GM12873 (cell line): ENCODE data around the gene MYCBPAP.

Experiments
- CTCF ChIP-seq: IDR thresholded peaks from 2 replicates; pipeline ENCODE4 v1.5.1; 2012; ENCODE audit warnings: low read depth, mild to moderate bottlenecking, moderate library complexity, low read length, control low read depth; ENCODE audit not compliant: insufficient read depth; ENCODE audit errors: missing control alignments

Gene MYCBPAP

DNA sequence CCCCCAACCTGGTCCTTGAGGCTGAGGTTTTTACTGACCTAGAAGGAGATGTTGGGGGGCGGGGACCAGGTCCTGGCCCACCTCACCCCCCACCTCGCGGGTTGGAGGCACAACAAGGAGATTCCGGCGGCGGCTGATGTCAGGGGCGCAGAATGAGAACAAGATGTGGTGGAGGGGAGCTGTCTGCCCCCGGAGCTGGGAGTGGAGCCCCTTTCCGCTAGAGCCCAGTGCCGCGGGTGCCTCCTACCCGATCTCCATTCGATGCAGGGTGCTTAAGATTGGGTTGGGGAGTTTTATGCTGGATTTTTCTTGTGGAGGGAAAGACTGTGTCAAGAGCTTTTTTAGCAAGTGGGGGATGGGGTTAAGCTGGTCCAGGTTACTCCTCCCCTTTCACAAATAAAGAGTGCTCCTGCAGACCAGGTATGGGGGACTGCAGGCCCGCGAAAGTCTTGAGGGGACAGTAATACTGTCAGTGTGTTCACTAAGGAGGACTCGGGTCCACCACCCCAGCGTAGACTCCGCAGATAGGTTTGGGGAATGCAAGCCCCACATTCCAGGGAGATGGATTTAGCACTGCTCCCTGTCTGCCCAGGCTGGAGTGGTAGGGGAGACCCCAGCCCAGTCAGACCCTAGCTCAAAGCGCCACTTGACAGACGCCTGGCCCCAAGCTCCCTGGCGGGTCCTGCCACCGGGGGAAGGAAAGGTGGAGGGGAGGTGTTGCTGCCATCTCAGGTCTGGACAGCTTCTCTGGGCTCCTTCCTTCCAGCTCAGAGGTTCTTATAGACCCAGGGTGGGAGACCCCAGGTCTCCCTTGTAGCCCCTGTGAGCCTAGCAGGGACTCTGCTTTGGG lies 54.2 kb downstream of the MYCBPAP start:
- no peak for TF ChIP-seq CTCF

DNA sequence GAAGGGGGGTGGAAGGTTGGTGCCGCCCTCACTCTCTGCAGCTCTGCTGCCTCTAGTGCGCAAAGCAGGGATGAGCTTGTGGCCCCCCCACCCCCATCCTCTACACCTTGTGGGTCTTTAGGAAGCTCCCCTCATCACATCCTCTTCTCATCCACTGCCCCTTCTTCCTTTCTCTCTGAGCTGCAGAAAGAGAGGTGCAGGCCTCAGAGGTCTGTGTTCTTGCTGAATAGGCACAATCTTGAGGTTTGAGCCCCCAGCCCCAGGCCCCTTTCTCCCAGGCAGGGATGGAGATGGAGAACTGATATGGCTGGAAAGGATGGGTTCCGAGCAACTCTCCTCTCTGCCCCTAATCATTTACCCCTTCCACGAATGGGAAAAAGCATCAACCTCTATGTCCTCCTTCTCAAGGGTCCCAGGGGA lies 54.9 kb downstream of the MYCBPAP start:
- no peak for TF ChIP-seq CTCF

DNA sequence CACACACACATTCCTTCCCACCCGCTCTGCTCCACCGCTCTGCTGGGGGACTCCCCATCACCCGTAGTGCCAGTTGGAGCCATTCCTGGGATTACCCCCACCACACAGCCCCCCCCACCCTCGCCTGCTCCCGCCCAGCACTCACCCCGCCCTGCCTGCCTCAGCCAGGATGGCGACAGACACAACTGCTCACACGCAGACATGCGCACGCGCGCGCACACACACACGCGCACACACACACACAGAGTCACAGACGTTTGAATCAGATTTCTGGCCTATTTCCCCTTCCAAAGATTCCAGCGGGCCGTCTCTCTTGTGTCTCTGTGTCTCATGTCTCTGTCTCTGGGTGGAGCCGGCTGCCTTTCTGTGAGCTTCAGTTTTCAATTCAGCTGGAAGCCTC lies 56.7 kb downstream of the MYCBPAP start:
- no peak for TF ChIP-seq CTCF

DNA sequence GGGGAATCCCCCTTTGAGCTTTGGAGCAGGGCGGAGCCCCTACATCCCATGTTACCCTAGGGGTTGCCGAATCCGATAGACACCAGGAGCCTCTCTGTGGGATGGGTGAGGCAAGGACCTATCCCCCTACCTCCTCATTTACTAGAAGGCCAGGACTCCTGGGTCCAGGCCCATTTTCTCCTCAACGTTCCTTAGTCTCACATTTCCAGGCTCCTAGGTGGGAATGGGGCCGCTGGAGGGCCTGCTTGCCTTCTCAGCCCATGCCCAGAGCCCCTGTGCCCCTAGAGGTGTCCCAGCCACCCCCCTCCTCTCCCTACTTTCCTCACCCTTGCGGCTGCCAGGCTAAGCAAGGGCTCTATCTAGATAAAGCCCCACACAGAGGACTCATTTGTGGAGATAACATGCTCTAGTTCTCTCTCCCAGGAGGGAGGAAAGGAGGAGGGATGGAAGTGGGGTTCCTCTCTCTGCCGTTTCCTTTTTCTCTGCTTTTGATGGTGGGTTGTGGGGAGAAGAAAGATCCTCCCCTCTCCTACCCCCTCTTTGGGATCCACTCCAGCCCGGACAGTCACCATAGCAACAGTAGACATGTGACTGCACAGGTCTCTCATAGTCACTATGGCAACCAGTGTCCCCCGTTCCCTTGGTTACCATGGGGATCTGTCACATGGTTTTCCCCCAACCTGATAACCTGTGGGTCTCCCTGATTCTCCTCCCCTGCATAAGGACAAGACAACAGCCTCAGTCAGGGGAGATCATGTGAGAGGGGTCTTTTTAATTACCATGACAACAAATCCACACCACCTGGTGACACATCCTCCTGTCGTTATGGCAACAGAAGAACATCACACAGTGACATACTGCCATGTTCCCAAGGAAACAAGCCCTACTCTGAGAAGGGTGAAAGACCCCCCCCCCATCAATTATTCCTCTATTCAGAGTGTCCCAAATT lies 57.4 kb downstream of the MYCBPAP start:
- no peak for TF ChIP-seq CTCF

- TF ChIP-seq CTCF: no peak
Measured at GRCh38 chr17:50566886-50567285, 58.6 kb downstream of the MYCBPAP start.

DNA sequence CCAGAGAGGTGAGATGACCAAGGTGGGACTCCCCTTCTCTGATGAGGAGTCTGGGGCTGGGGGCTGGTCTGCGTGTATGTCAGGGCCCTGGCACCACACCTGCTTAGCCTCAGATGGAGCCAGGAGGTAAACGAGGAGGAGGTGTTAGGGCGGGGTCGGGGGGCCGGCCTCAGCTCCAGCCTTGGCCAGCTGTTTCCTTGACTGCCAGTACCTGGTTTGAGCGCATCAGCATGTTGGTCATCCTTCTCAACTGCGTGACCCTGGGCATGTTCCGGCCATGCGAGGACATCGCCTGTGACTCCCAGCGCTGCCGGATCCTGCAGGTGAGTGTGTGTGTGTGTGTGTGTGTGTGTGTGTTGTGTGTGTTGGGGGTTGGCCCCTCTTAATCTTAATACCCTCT lies 60.4 kb downstream of the MYCBPAP start:
- TF ChIP-seq CTCF: no peak

DNA sequence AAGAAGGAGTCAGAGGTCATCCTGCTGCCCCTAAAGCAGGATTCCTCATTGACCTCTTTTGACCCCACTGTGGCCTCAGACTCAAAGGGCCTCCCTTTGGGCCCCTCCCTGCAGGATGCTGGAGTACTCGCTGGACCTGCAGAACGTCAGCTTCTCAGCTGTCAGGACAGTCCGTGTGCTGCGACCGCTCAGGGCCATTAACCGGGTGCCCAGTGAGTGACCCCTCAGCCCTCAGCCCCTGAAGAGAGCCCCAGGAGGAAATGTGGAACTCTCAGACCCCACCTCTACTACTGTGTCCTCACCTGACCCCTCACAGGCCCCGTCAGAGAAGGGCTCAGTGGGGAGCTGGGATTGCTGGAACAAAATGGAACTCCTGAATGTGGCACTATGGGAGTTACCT lies 61.4 kb downstream of the MYCBPAP start:
- TF ChIP-seq CTCF: no peak
